Natural killer cell (primary cell): Measurements from ENCODE around the gene PLN. TPM values are rescaled to one million over a fixed set of nuclear protein-coding genes. Genes with fewer than 3 reads are reported as not detected.

ENCODE experiments used
- ATAC-seq, 3 donors: fragments of 150-1000 bp in 2 of 3; fragments of 200-7000 bp in 1 of 3; cut with Tn5 transposase; 1 replicate in 1 of 3; 2 replicates in 2 of 3; pipeline ENCODE4 v1.10.0; 2021; ENCODE audit warnings: mild to moderate bottlenecking in 2 of 3, moderate library complexity in 2 of 3
- DNase-seq, 2 donors: peaks; one replicate each; pipeline versions ENCODE4 v3.0.0 to v3.0.0-alpha.2; 2013 to 2021; ENCODE audit warnings: mixed read lengths in 1 of 2
- H3K27ac ChIP-seq: one replicate; pipeline ENCODE4 v1.5.1; 2013; ENCODE audit warnings: mild to moderate bottlenecking, low read length
- H3K27me3 ChIP-seq: one replicate; pipeline ENCODE4 v1.6.1; 2013; ENCODE audit warnings: low read length; ENCODE audit not compliant: control insufficient read depth, insufficient read depth
- H3K36me3 ChIP-seq: one replicate; pipeline ENCODE4 v1.6.1; 2013; ENCODE audit warnings: low read length; ENCODE audit not compliant: control insufficient read depth, insufficient read depth
- H3K4me1 ChIP-seq: one replicate; pipeline ENCODE4 v1.6.1; 2013; ENCODE audit warnings: low read length; ENCODE audit not compliant: control insufficient read depth, insufficient read depth
- H3K4me3 ChIP-seq: one replicate; pipeline ENCODE4 v1.5.1; 2013; ENCODE audit warnings: low read length
- H3K9me3 ChIP-seq: one replicate; pipeline ENCODE4 v1.6.1; 2013; ENCODE audit warnings: low read length; ENCODE audit not compliant: control insufficient read depth, insufficient read depth
- H3K27ac Mint-ChIP-seq, 2 donors: one replicate each; pipeline ENCODE4 v1.8.0; 2022; ENCODE audit warnings: mild to moderate bottlenecking in 2 of 2, mixed read lengths in 2 of 2, moderate library complexity in 1 of 2
- H3K27me3 Mint-ChIP-seq, 2 donors: one replicate each; pipeline ENCODE4 v1.8.0; 2022; ENCODE audit warnings: low read depth in 2 of 2, mixed read lengths in 2 of 2
- H3K36me3 Mint-ChIP-seq: one replicate; pipeline ENCODE4 v1.8.0; 2022; ENCODE audit warnings: mixed read lengths
- H3K4me1 Mint-ChIP-seq, 2 donors: one replicate each; pipeline ENCODE4 v1.8.0; 2022; ENCODE audit warnings: mixed read lengths in 2 of 2
- H3K4me3 Mint-ChIP-seq: one replicate; pipeline ENCODE4 v1.8.0; 2022; ENCODE audit warnings: mild to moderate bottlenecking, moderate library complexity, mixed read lengths
- H3K9me3 Mint-ChIP-seq, 2 donors: one replicate each; pipeline ENCODE4 v1.8.0; 2022; ENCODE audit warnings: mixed read lengths in 2 of 2
- CTCF ChIP-seq: fragments of 200-600 bp; IDR thresholded peaks from one replicate; pipeline ENCODE4 v1.8.0; 2022; ENCODE audit warnings: antibody characterized with exemption
- WGBS: methylation state at CpG from one replicate; pipeline ENCODE4 v1.1.7; 2013; ENCODE audit warnings: missing lambda C conversion rate; ENCODE audit not compliant: insufficient coverage; 5-methylcytosine and 5-hydroxymethylcytosine counted together
- intact Hi-C: fragments of 100-400 bp; cut with micrococcal nuclease; formaldehyde crosslinking; loops from one replicate; pipeline ENCODE4 v1.14.2; 2022
- total RNA-seq, 4 donors: library from RNA; stranded (reverse); fragments of 120-200 nt in 1 of 4; gene quantifications; one replicate each; pipeline versions ENCODE4 v1.2.3 to v1.2.4, GENCODE V29; 2013 to 2022

Gene PLN
- total RNA-seq, 3 donors from 2014 or later (not counting 1 experiment from before 2014, with no cell fraction given) = not detected

- Histone ChIP-seq H3K4me1 (no peaks in the 10 kb centered on the region), H3K4me3 (no peak overlapping the region), H3K9me3 (peaks cover 13% of the 10 kb centered on the region), H3K27me3 (no peaks in the 10 kb centered on the region), H3K36me3 (peaks cover 8% of the 10 kb centered on the region), H3K27ac (no peak overlapping the region)
- no CpG with 5 or more reads among the region's 2 CpGs for WGBS
- no peaks in the 10 kb centered on the region for H3K27me3 Mint-ChIP-seq
- H3K36me3 Mint-ChIP-seq = peaks cover 21% of the 10 kb centered on the region
- no peak for ATAC-seq
- no peak for TF ChIP-seq CTCF
- no peak overlapping the region for H3K4me3 Mint-ChIP-seq
- H3K4me1 Mint-ChIP-seq = peaks cover 4 to 21% of the 10 kb centered on the region in 2 donors
- H3K9me3 Mint-ChIP-seq = peaks cover 7 to 16% of the 10 kb centered on the region in 2 donors
- no peak for DNase-seq
- intact Hi-C loops = no loop called here
- H3K27ac Mint-ChIP-seq = no peak overlapping the region
These were observed 23.0 kb downstream of the PLN start for GRCh38 chr6:118571121-118571520.

- no peak for ATAC-seq
- no peak for TF ChIP-seq CTCF
- peaks cover 24% of the 10 kb centered on the region for H3K36me3 Mint-ChIP-seq
- Histone ChIP-seq H3K4me3 (no peak overlapping the region), H3K27ac (no peak overlapping the region), H3K4me1 (no peaks in the 10 kb centered on the region), H3K36me3 (peaks cover 9% of the 10 kb centered on the region), H3K27me3 (no peaks in the 10 kb centered on the region), H3K9me3 (peaks cover 25% of the 10 kb centered on the region)
- no peaks in the 10 kb centered on the region for H3K27me3 Mint-ChIP-seq
- no peak for DNase-seq
- H3K27ac Mint-ChIP-seq = peak overlapping the region; percentile 3 to 55
- H3K4me1 Mint-ChIP-seq = peaks cover 0 to 24% of the 10 kb centered on the region in 2 donors
- 98% methylated on average over 13 of the region's 13 CpGs for WGBS
- H3K4me3 Mint-ChIP-seq = no peak overlapping the region
- intact Hi-C loops = no loop called here
- peaks cover 9 to 20% of the 10 kb centered on the region in 2 donors for H3K9me3 Mint-ChIP-seq
These were observed 26.2 kb downstream of the PLN start for GRCh38 chr6:118574051-118574865.

GRCh38 chr6:118577972-118578371, 29.9 kb downstream of the PLN start:
- Mint-ChIP-seq H3K9me3 (peaks cover 9 to 20% of the 10 kb centered on the region in 2 donors), H3K27ac (peak overlapping the region in 1 of 2 donors; percentile 35), H3K4me3 (no peak overlapping the region), H3K4me1 (peaks cover 17 to 37% of the 10 kb centered on the region in 2 donors), H3K27me3 (no peaks in the 10 kb centered on the region), H3K36me3 (peaks cover 32% of the 10 kb centered on the region)
- ATAC-seq (no peak), DNase-seq (no peak)
- TF ChIP-seq CTCF = no peak
- WGBS = 67% methylated on average over 3 of the region's 4 CpGs
- intact Hi-C loops = no loop called here
- no peak overlapping the region for H3K4me3 ChIP-seq
- peaks cover 5% of the 10 kb centered on the region for H3K4me1 ChIP-seq
- H3K36me3 ChIP-seq = peaks cover 9% of the 10 kb centered on the region
- H3K27ac ChIP-seq = no peak overlapping the region
- peaks cover 32% of the 10 kb centered on the region for H3K9me3 ChIP-seq
- no peaks in the 10 kb centered on the region for H3K27me3 ChIP-seq
